HG02571 (cell line): ENCODE data around the gene MORC3.

Experiments used
- ATAC-seq: cut with Tn5 transposase; IDR thresholded peaks from one replicate; pipeline ENCODE4 v1.9.1; 2021; ENCODE audit warnings: mild to moderate bottlenecking, moderate library complexity; ENCODE audit not compliant: unreplicated experiment

The MORC3 gene

DNA sequence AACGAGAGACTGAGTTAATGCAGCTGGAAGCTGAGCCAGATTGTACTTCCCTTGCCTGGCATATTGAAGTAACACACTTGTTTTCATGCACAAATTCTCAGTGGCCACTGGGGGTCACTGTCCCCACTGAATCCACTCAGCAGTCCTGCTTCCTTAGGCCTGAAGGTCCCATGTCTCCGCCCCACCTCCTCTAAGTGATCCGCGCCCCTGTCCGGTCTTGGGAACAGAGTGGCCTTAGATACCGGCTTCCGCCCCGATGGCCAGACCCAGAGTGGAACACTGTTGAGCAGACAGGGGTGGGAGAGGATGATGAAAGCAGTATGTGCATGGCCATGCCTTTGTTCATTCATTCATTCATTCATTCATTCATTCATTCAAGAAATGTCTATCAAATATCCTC lies 100.0 kb downstream of the MORC3 start:
- ATAC-seq: no peak

GRCh38 chr21:36420571-36421339 lies 100.8 kb downstream of the MORC3 start:
- no peak for ATAC-seq

DNA sequence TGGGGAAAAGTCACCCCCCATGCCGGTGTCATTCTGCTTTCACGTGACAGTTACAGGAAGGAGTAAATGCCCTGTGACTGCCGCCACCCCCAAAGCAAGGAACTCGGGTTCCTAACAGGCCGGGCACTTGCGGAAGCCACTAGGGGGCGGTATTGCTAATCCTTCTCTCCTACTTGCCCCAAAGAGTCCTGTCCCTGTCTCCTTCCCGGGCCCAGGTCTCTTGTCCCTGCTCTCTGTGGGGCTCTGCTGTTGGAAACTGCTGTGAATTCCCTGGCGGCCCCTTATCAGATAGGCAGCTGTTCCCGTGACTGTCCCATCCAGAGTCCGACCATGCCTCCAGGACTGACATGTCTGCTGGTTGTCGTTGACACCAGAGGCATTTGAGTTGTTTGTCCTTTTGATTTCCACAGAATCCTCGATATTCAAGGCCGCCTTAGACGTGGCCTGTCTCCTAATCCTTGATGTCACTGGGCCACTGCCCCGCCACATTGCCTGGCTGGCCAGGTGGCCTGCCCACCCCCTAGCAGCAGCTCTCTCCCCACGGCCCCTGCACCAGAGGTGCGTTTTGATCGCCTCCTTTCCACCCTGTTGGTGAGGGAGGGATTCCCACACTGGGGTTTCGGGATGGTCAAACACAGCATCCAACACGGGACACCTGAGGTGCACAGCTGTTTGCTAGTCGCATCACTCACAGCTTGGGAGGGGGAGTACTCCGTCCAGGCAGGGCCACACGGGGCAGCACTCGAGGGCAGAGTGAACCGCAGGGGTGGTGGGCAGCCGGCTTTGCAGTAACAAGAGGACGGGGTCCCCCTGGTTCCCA lies 102.5 kb downstream of the MORC3 start:
- no peak for ATAC-seq

GRCh38 chr21:36423771-36424433 lies 103.9 kb downstream of the MORC3 start:
- ATAC-seq: no peak

DNA sequence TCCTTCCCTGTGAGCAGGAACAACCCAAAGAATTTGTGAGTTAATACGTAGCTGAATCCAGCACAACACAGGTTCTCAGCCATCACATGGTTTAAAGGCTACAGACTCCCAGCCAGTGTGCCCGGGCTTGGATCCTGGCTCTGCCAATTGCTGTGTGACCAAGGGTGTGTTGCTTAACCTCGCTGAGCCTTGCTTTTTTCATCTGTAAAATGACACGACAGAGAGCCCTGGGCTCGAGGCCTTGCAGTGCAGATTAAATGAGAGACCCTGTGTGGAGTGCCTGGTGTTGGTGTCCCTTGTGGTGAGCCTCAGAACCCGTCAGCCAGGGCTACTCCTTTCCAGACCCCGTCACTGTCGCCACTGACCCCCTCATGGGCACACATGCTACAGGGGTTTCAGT lies 104.6 kb downstream of the MORC3 start:
- no peak for ATAC-seq

DNA sequence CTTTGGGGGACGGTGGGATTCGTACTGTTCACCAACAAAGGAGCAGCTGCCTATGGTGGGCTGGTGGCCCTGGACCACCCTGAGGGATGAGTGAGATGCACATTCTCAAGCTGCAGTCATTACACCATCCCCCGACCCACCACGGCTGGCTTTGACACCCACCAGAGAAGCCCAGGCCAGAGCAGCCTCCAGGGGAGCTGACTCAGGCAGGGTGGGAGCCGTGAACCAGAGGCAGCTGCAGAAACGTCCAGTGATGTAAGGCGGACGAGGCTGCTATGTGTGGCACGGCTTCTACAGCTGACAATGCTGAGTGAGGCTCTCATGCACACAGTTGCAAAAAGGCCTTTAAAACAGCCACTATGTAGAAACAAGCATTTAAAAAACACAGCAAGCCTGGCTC lies 105.3 kb downstream of the MORC3 start:
- ATAC-seq: no peak
